K562 (cell line): Measurements from ENCODE around the gene ZNF837. TPM values are rescaled to one million over a fixed set of nuclear protein-coding genes. Genes with fewer than 3 reads are reported as not detected.

Source experiments
- E2F3 ChIP-seq: fragments of 250-450 bp; sonication (Bioruptor Pico); IDR thresholded peaks from 2 replicates; pipeline ENCODE4 v1.4.0; 2020; ENCODE audit warnings: mild to moderate bottlenecking
- ELK3 ChIP-seq: fragments of 450-650 bp; formaldehyde crosslinking; IDR thresholded peaks from 2 replicates; pipeline ENCODE4 v1.4.0; 2020; ENCODE audit warnings: mild to moderate bottlenecking
- EP400 ChIP-seq: fragments of 450-650 bp; IDR thresholded peaks from 2 replicates; pipeline ENCODE4 v1.6.1; 2017; ENCODE audit warnings: antibody characterized with exemption, mild to moderate bottlenecking, moderate library complexity
- ETV6 ChIP-seq, 3 experiments: fragments of 150-350 bp in 1 of 3; sonication (generic) in 1 of 3; formaldehyde crosslinking in 1 of 3; IDR thresholded peaks; 2 replicates each; pipeline versions ENCODE4 v1.6.1 to v1.8.0; 2014 to 2022; ENCODE audit warnings: borderline replicate concordance in 2 of 3, low read depth in 2 of 3, antibody characterized with exemption in 1 of 3, low read length in 1 of 3, mild to moderate bottlenecking in 1 of 3, missing genetic modification reagents in 1 of 3
- FOXP1 ChIP-seq: sonication (generic); formaldehyde crosslinking; IDR thresholded peaks from 2 replicates; pipeline ENCODE4 v1.8.0; 2022; ENCODE audit warnings: mild to moderate bottlenecking, missing genetic modification reagents
- GTF2E2 ChIP-seq: fragments of 200-800 bp; sonication (Bioruptor generic); IDR thresholded peaks from 2 replicates; pipeline ENCODE4 v1.6.1; 2016; ENCODE audit warnings: missing genetic modification characterization, missing compliant biosample characterization
- IFI16 ChIP-seq: fragments of 250-450 bp; sonication (Bioruptor Pico); IDR thresholded peaks from 2 replicates; pipeline ENCODE4 v2.1.2; 2022; ENCODE audit warnings: mild to moderate bottlenecking, inconsistent platforms
- ILK ChIP-seq: fragments of 450-650 bp; IDR thresholded peaks from 2 replicates; pipeline ENCODE4 v1.6.1; 2016; ENCODE audit warnings: missing genetic modification characterization, low read depth, mild to moderate bottlenecking, missing compliant biosample characterization, moderate library complexity, borderline replicate concordance
- MEF2D ChIP-seq: conservative IDR thresholded peaks from 2 replicates; pipeline ENCODE4 v1.6.1; 2016; ENCODE audit warnings: low read depth, missing genetic modification characterization, missing compliant biosample characterization
- MXI1 ChIP-seq: IDR thresholded peaks from 2 replicates; pipeline ENCODE4 v1.6.1; 2011; ENCODE audit warnings: low read depth, mild to moderate bottlenecking, improper control_type of control experiment, low read length
- MYBL2 ChIP-seq, 2 experiments: fragments of 450-650 bp in 1 of 2; sonication (generic) in 1 of 2; formaldehyde crosslinking in 1 of 2; IDR thresholded peaks; 2 replicates each; pipeline versions ENCODE4 v1.6.1 to v1.8.1; 2017 to 2022; ENCODE audit warnings: borderline replicate concordance in 1 of 2, inconsistent platforms in 1 of 2, low read depth in 1 of 2, mild to moderate bottlenecking in 1 of 2, missing genetic modification reagents in 1 of 2, moderate library complexity in 1 of 2
- NFE2 ChIP-seq: IDR thresholded peaks from 2 replicates; pipeline ENCODE4 v1.6.1; 2014; ENCODE audit warnings: antibody characterized with exemption, low read depth
- NFE2L1 ChIP-seq: fragments of 450-650 bp; IDR thresholded peaks from 2 replicates; pipeline ENCODE4 v1.6.1; 2016; ENCODE audit warnings: missing genetic modification characterization, low read depth, mild to moderate bottlenecking, missing compliant biosample characterization, moderate library complexity, borderline replicate concordance
- SMARCA5 ChIP-seq: fragments of 450-650 bp; IDR thresholded peaks from 2 replicates; pipeline ENCODE4 v1.6.1; 2016
- TFAP4 ChIP-seq: sonication (generic); formaldehyde crosslinking; IDR thresholded peaks from 2 replicates; pipeline ENCODE4 v1.8.0; 2022; ENCODE audit warnings: missing genetic modification reagents, mild to moderate bottlenecking, moderate library complexity, borderline replicate concordance
- ZNF146 ChIP-seq: IDR thresholded peaks from one replicate; pipeline ENCODE4 v1.6.1; 2018; ENCODE audit warnings: missing compliant biosample characterization; ENCODE audit not compliant: unreplicated experiment
- ZNF224 ChIP-seq: sonication (generic); formaldehyde crosslinking; IDR thresholded peaks from 2 replicates; pipeline ENCODE4 v1.8.0; 2022; ENCODE audit warnings: mild to moderate bottlenecking, missing genetic modification reagents
- ZNF57 ChIP-seq: fragments of 450-650 bp; formaldehyde crosslinking; IDR thresholded peaks from 2 replicates; pipeline ENCODE4 v1.4.0; 2020; ENCODE audit warnings: mild to moderate bottlenecking, moderate library complexity
- ZNF609 ChIP-seq: sonication (generic); formaldehyde crosslinking; IDR thresholded peaks from 2 replicates; pipeline ENCODE4 v1.8.1; 2023; ENCODE audit warnings: missing genetic modification reagents, mild to moderate bottlenecking, borderline replicate concordance
- ZNF699 ChIP-seq: fragments of 250-450 bp; sonication (Bioruptor Pico); IDR thresholded peaks from 2 replicates; pipeline ENCODE4 v1.8.0; 2021; ENCODE audit warnings: mild to moderate bottlenecking, moderate library complexity; ENCODE audit not compliant: insufficient replicate concordance
- polyA plus RNA-seq, 8 experiments: library from polyadenylated mRNA; depleted of rRNA in 4 of 8; stranded (reverse) in 5 of 8; unstranded in 3 of 8; fragments of >200 nt; fragmentation: Nextera tagmentation in 2 of 8; fragmentation: Illumina TruSeq in 1 of 8; extraction: Ambion mirVana in 2 of 8; extraction: Trizol in 1 of 8; gene quantifications; 2 replicates each; pipeline versions ENCODE4 v1.2.1 to v1.2.3, GENCODE V29; 2011 to 2014; ENCODE audit warnings: inconsistent platforms in 1 of 8, missing spikeins in 1 of 8
- total RNA-seq, 7 experiments: library from RNA; depleted of rRNA in 6 of 7; stranded (reverse); fragments of >200 nt in 6 of 7; fragmentation: Illumina TruSeq in 2 of 7; extraction: Trizol in 2 of 7; gene quantifications; 2 replicates each; pipeline versions ENCODE4 v1.2.1 to v1.2.3, GENCODE V29; 2011 to 2021; ENCODE audit warnings: low replicate concordance in 1 of 7

ZNF837 gene
- total and polyA plus RNA-seq, 9 of the 15 experiments (the other 6 are each of a cell fraction or from before 2014, with no cell fraction given): 0.11 to 2.1 (median 0.57) TPM; not detected in 4

GRCh38 chr19:58380662-58381459 lies at the start of gene ZNF837 (continued):
- TF ChIP-seq ETV6 (IDR thresholded peaks at IDR 0.05; ENCODE audit: borderline replicate concordance in 1 of 2, low read depth in 2 of 2, low read length in 1 of 2): no peak; a peak in 1 of 4 replicates
- no peak for TF ChIP-seq ETV6 (CRISPR knock-in tag; IDR thresholded peaks at IDR 0.05; ENCODE audit: borderline replicate concordance)
- no peak for TF ChIP-seq SMARCA5
- no peak for TF ChIP-seq ZNF699
- no peak for TF ChIP-seq FOXP1
- no peak for TF ChIP-seq MYBL2 (IDR thresholded peaks at IDR 0.05; ENCODE audit: low read depth)
- TF ChIP-seq MYBL2 (CRISPR knock-in tag; IDR thresholded peaks at IDR 0.05; ENCODE audit: borderline replicate concordance): no peak
- peak; percentile 96 for TF ChIP-seq EP400
- TF ChIP-seq ZNF609: 0 out of 2 replicates have a peak, but pooled peaks have one; percentile 47
- TF ChIP-seq TFAP4: peak; percentile 76; the same call in 1 of the 2 replicates
- TF ChIP-seq ZNF224 (CRISPR knock-in tag): no peak
- TF ChIP-seq ELK3 (CRISPR knock-in tag): no peak
- peak; percentile 98 for TF ChIP-seq GTF2E2 (tag)
- TF ChIP-seq ZNF57 (CRISPR knock-in tag): 0 out of 2 replicates have a peak, but pooled peaks have one; percentile 28
- no peak for TF ChIP-seq MEF2D
- no peak for TF ChIP-seq ZNF146 (CRISPR knock-in tag)
- TF ChIP-seq MXI1: peak; percentile 94
- TF ChIP-seq NFE2: peak; percentile 14; the same call in 1 of the 2 replicates
- peak; percentile 94 for TF ChIP-seq E2F3 (CRISPR knock-in tag)
- TF ChIP-seq NFE2L1 (tag): no peak
- no peak for TF ChIP-seq IFI16 (CRISPR knock-in tag)
- no peak for TF ChIP-seq ILK
